ENCODE measurements around the gene SNTN.

DNA sequence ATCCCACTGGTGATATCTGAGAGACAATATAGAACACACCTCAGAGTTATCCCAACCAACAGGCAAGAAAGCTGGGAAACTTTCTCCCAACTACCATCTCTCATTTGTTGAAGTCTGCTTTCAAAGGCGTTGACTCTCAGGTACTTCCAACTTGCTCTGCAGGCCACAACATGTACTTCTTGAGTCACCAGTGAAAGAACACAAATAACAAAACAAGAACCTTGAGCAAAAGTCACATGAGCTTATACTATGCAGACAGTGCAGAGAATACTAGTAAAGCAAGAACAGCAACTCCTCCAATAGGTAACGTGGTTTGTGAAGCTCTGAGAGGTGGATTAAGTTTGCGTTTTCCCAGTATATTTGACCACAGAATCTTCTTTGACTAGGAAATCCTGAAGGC, 20.6 kb downstream of the SNTN start:
- TF ChIP-seq POLR2AphosphoS5 (IDR thresholded peaks at IDR 0.05; ENCODE audit: low read depth): no peak
- TF ChIP-seq, protein P1, sequence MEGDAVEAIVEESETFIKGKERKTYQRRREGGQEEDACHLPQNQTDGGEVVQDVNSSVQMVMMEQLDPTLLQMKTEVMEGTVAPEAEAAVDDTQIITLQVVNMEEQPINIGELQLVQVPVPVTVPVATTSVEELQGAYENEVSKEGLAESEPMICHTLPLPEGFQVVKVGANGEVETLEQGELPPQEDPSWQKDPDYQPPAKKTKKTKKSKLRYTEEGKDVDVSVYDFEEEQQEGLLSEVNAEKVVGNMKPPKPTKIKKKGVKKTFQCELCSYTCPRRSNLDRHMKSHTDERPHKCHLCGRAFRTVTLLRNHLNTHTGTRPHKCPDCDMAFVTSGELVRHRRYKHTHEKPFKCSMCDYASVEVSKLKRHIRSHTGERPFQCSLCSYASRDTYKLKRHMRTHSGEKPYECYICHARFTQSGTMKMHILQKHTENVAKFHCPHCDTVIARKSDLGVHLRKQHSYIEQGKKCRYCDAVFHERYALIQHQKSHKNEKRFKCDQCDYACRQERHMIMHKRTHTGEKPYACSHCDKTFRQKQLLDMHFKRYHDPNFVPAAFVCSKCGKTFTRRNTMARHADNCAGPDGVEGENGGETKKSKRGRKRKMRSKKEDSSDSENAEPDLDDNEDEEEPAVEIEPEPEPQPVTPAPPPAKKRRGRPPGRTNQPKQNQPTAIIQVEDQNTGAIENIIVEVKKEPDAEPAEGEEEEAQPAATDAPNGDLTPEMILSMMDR (IDR thresholded peaks at IDR 0.05; ENCODE audit: insufficient read depth, low read length): no peak
- TF ChIP-seq GABPA (IDR thresholded peaks at IDR 0.05; ENCODE audit: low read depth): no peak

Measured in HL-60 (cell line).